ENCODE results near the gene NTN1.
"Not testable (repeated sequence)": the region's sequence is repeated elsewhere in the genome, so short reads cannot be mapped to it uniquely, and the experiment has no call there.

Gene NTN1

DNA sequence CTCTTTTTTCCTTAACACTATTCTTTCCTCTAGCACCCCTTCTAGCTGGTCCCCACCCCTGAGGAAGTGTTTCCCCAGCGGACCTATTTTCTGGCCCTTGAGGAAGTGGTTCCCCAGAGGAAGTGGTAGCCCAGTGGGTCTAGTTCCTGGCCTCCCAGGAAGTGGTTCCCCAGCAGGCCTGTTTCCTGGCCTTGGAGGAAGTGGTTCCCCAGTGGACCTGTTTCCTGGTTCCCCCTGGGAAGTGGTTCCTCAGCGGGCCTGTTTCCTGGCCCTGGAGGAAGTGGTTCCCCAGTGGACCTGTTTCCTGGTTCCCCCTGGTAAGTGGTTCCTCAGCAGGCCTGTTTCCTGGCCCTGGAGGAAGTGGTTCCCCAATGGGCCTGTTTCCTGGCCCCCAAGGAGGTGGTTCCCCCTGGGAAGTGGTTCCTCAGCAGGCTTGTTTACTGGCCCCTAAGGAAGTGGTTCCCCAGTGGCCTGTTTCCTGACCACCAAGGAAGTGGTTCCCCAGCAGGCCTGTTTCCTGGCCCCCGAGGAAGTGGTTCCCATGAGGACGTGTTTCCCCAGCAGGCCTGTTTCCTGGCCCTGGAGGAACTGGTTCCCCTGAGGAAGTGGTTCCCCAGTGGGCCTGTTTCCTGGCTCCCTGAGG, 58.3 kb downstream of the NTN1 start:
- DNase-seq (ENCODE audit: insufficient read length, low spot score) (no peak), FAIRE-seq (no peak)

DNA sequence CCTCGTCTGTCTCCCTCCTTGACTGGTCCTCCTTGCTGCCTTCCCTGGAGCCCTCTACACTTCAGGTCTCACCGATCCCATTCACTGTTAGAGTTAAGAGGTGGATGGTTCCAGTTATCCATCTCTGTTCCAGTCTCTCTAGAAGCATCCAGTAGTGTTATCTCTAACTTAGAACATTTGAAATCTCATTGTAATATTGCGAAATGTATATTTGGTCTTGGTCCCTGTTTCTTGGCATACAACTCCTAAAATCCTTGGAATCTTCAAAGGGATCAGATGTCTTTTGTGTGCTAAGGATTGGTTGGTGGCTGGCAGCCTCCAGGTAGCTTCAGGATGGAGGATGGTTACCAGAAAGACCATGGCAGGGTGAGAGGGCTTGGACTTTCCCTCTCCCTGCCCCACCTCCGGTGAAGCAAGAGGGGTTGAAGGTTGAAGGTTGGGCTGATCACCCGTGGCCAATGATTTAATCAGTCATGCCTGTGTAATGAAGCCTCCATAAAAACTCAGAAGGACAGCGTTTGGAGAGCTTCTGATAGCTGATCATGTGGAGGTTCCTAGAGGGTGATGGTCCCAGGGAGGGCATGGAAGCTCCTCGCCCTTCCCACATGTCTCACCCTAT, 59.1 kb downstream of the NTN1 start:
- no peak for DNase-seq (ENCODE audit: insufficient read length, low spot score)
- FAIRE-seq: no peak

DNA sequence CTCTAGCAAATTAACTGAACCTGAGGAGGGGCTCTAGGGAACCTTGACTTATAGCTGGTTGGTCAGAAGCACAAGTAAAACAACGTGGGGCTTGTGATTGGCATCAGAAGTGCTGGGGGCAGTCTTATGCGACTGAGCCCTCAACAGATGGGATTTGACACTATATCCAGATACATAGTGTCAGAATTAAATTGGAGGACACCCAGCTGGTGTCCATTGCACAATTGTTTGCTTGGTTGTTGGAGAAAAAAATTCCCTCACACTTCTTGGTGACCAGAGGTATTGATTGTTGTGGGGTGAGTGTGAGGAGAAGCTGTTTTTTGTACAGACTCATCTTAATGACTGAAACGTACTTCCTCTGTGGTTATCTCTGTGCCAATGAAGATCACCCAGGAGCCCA, 59.7 kb downstream of the NTN1 start:
- DNase-seq (ENCODE audit: insufficient read length, low spot score) (no peak), FAIRE-seq (no peak)

DNA sequence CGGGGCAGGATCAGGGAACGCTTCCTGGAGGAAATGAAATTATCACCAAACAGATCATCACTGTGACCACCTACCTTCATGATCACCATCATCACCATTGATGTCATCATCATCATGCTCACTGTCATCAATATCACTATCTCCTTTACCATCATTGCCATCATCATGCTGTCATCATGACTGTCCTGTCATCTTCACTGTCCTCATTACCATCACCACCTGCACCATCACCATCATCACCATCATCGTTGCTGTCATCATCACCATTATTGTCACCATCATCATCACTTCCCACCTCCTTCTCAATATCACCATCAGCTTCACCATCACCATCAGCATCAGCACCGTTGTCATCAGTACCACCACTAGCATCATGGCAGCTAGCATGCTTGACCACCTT, 65.3 kb downstream of the NTN1 start:
- FAIRE-seq: no peak
- DNase-seq (ENCODE audit: insufficient read length, low spot score): no peak

DNA sequence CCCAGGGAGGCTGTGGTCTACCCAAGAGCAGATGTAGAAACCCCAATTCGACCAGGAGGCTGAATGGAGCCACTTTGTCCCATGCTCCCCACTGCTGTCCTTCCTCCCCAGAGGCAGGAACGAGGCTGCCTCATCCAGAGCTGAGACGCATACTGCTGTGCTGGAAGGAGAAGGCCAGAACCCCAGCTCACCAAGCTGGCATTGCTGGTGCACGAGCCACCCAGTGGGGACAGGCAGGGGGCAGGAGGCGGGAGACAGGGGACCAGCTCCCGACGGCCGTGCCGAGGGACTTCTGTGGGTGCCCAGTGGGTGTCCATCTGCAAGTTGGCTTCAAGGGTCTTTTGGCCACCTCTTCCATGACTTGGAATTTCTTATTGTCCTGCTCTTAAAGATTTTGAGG, 66.6 kb downstream of the NTN1 start:
- no peak for DNase-seq (ENCODE audit: insufficient read length, low spot score)
- no peak for FAIRE-seq

DNA sequence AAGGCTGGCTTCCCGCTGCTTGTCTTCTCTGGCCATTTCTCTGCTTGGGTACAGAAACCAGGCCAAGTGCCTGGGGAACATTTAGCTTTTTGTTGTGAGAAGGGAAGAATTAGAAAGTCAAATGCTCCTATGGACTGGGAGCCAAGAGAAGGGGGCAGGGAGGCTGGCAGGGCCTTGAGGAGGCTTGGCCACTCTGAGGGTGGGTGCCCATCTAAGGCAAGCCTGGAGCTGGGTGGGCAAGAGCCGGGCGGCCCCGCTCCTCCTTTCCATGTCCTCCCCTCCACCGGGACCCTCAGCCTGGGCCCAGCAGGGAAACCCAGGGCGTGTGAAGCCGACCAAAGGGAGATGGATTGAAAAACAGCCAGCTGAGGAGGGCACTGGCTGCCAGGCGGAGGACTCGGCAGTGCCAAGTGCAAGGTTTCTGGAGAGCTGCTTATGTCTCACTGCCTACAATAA, 69.4 kb downstream of the NTN1 start:
- FAIRE-seq: no peak
- DNase-seq (ENCODE audit: insufficient read length, low spot score): no peak

DNA sequence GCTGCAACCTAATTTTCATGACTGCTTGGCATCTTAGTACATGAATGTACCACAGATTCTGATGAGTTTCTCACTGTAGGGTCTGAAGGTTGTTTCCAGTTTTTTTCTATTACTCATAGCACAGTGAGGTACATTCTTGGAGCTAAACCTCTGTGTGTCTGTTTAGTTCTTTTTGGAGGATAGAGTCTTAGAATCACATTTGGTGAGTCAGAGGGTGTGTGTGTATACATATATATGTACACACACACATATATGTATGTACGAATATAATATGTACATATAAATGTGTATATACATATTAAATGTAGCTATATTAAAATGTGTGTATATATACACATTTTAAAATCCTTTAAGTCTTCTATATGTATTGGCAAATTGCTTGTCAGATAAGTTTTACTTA, 72.9 kb downstream of the NTN1 start:
- FAIRE-seq (no peak), DNase-seq (ENCODE audit: insufficient read length, low spot score) (no peak)

DNA sequence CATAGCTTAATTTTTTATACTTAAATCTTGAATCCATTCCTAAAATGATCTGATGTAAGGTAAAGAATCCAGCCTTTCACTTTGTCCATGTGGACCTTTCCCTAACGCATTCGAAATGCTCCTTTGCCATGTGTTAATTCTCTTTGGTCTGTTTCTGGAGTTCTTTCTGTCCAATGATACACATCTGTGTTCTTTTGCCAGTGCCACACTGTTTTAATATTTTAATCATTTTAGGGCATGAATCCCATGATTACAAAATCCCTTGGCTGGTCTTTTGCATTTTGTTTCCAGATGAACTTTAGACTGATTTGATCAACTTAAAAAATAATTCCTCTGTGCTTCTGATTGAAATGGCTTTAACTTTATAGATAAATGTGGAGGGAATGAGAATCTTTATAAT, 74.1 kb downstream of the NTN1 start:
- FAIRE-seq (no peak), DNase-seq (ENCODE audit: insufficient read length, low spot score) (no peak)

DNA sequence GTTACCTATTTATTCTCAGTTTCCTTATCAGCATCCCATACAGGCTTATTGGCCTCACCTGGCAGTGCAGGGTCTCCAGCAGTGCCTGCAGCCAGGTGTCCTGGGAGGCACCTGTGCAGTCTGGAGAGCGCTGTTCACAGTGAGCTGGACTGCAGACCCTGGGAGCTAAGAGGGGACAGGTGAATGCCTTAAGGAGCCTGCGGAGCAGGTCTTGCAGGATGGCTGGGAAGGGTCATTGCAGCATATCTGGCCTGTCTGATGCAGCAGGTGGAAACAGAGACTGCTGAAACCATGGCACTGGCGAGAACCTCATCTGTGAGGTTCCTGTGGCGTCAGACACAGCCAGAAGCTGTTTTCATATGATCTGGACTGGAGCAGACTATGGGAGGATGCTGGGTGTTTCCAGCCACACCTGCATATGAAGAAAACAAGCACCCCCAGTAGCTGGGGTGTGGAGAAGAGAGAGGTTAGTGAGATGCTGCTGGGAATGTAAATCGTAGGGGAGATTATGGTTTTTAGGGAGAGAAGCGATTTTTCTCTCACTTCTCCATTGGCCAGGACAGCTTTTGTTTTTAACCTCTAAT, 77.0 kb downstream of the NTN1 start:
- FAIRE-seq (no peak), DNase-seq (ENCODE audit: insufficient read length, low spot score) (no peak)

DNA sequence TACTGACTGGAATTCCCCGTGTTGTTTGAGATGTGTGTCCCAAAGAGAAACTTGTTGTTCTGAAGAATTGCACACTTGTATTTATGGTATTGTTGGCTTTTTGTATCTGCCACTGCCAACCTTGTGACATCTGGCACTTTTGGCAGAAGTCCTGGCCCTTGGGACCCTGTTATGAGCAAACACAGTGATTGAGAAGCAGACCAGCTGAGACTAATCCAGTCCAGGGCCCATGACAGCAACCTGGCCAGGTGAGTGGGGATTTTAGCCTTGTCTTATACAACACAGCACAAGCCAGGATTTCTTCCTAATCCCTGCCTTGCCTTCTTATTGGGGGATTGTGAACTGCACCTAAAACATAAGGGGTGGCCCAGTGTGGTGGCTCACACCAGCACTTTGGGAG, 80.0 kb downstream of the NTN1 start:
- no peak for FAIRE-seq

DNA sequence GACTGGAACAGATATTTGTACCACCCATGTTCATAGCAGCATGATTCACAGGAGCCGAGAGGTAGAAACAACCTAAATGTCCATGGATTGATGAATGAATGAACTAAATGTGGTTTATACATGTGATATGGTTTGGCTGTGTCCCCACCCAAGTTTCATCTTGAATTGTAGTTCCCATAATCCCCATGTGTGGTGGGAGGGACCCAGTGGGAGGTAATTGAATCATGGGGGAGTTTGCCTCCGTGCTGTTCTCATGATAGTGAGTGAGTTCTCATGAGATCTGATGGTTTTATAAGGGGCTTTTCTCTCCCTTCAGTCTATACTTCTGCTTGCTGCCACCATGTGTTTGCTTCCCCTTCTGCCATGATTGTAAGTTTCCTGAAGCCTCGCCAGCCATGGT, 81.9 kb downstream of the NTN1 start:
- not testable (repeated sequence) for DNase-seq (ENCODE audit: insufficient read length, low spot score); FAIRE-seq

More for the DNA sequence above, 80.0 kb downstream of the NTN1 start:
- no peak for DNase-seq (ENCODE audit: insufficient read length, low spot score)

DNA sequence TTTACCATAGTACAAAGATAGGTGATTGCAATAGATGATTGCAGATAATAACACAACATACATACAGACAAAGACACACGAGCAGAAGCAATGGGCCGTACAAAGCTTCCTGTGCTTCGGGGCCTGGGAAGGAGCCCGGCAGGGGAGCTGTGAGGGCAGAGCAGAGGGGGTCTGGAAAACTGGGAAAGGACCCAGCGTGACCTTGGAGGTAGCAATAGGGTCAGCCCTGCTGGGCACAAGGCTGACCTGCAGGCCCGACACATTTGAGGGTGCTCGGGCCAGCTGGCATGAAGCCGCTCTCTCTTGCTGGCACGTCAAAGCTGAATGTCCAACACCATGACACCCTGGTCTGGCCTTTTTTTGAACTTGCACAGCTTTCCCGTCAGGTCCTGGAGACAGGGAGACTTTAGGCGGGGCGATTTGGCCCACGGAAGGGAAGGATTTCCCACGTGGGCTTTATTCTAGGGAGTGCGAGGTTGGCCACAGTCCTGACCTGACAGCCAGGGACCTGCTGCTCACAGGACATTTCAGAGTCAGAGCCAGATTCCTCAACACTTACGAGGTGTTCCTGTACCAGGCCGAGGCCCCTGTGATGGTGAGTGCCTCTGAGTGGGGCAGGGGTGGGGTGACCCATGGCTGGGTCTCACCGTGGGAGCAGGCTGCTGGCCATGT, 83.2 kb downstream of the NTN1 start:
- DNase-seq (ENCODE audit: insufficient read length, low spot score): no peak
- no peak for FAIRE-seq

DNA sequence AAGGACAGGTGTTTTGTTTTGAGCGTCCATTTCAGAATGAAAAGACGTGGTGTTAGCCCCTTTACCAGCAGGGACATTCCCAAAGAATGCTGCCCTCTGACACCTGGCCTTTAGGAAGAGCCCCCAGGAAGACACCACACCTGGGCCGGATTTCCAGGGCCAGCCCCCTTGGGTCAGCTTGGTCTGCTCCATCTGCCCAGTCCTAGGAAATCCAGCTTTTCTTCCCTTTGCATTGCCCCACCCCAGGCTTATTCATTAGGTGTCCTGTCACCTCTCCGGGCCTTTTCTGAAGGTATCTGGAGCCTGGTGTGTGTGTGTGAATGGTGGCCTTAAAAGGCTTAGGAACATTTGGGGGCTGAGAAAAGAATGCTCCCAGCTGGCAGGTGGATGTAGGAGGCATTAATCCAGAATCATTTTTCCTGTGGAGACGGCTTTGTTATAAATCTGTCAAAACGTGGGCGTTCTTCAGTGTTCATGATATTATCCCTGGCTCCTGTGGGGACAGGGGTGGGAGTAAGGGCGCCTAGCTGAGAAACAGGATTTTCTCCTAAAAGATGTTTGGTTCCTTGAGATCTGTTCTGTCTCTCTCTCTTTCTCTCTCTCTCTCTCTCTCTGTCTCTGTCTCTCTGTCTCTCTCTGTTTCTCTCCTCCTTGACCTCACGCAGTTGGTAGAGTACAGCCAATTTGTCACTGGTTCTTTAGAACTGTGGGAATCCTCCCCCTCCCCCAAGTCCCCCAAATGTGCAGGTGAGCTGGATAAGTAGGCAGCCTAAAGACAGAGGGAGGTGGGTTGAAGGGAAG, 84.0 kb downstream of the NTN1 start:
- no peak for FAIRE-seq
- DNase-seq (ENCODE audit: insufficient read length, low spot score): no peak

DNA sequence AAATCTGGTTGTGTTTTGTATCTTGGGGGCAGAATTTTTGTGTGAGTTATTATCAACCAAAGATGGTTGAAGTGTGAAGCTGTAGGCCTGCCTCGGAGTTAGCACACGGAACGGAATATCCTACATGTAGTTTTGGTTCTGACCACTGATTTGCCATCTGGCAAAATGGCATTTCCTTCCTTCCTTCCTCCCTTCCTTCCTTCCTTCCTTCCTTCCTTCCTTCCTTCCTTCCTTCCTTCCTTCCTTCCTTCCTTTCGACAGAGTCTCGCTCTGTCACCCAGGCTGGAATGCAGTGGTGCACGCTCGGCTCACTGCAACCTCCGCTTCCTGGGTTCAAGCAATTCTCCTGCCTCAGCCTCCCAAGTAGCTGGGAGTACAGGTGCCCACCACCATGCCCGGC, 85.0 kb downstream of the NTN1 start:
- FAIRE-seq; DNase-seq (ENCODE audit: insufficient read length, low spot score): not testable (repeated sequence)

DNA sequence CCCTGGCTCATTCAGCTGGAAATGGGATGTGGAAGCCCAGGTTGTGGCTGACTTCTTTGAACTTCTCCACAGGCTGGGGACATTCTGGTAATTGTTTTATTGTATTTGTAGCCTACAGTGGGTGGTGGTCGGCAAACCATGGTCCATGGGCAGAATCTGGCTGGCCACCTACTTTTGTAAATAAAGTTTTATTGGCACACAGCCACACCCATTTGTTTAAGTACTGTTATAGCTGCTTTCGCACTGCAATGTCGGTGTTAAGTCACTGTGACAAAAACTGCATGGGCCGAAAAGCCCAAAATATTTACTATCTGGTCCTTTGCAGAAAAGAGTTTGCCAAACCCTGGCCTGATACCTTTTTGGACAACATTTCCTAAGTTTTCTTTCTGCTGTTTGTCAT, 86.2 kb downstream of the NTN1 start:
- DNase-seq (ENCODE audit: insufficient read length, low spot score) (no peak), FAIRE-seq (no peak)

DNA sequence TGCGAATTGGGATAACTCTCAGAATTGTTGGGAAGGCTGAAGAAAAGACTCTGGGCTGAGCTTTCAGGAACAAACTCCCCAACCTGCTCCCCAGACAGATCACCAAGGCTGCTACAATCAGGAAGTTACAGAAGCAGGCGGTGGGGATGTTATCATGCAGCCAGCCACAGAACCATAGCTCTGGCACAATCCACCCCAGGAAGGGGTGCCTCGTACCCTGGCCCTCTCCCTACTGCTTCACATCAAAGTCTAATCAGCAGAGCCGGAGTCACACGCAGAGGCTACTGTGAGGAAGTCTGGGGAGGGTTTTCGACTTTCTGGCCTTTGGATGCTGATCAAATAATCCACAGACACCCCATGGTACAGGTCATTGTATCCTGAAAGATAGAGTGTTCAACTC, 86.8 kb downstream of the NTN1 start:
- DNase-seq (ENCODE audit: insufficient read length, low spot score) (no peak), FAIRE-seq (no peak)

DNA sequence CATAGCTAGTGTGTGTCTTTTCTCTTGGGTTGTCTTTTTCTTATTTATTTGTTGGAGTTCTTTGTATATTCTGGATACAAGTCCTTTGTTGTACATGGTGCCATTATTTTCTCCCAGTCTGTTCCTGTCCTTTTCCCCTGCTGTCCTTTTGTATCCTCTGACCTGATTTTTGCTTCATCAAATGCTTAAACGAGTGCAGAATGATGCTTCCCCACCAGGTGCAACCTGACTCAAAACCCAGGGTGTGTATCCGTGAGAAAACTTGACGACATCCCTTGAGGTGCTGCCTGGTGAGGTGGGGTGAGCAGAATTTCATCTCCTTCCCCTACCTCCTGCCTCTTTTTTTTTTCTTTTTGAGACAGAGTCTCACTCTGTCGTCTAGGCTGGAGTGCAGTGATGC, 88.6 kb downstream of the NTN1 start:
- FAIRE-seq: no peak
- no peak for DNase-seq (ENCODE audit: insufficient read length, low spot score)

DNA sequence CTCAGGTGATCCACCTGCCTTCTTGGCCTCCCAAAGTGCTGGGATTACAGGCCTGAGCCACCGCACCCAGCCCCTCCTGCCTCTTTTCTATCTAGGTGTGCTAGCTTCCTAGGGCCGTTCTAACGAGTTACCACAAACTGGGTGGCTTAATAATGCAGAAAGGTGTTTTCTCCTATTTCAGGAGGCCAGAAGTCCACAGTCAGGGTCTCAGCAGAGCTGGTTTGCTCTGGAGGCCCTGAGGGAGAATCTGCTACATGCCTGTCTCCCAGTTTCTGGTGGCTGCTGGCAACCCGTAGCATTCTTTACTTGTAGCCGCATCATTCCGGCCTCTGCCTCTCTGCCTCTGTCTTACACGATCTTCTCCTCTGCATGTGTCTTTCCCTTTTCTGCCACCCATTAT, 89.2 kb downstream of the NTN1 start:
- FAIRE-seq: no peak

DNA sequence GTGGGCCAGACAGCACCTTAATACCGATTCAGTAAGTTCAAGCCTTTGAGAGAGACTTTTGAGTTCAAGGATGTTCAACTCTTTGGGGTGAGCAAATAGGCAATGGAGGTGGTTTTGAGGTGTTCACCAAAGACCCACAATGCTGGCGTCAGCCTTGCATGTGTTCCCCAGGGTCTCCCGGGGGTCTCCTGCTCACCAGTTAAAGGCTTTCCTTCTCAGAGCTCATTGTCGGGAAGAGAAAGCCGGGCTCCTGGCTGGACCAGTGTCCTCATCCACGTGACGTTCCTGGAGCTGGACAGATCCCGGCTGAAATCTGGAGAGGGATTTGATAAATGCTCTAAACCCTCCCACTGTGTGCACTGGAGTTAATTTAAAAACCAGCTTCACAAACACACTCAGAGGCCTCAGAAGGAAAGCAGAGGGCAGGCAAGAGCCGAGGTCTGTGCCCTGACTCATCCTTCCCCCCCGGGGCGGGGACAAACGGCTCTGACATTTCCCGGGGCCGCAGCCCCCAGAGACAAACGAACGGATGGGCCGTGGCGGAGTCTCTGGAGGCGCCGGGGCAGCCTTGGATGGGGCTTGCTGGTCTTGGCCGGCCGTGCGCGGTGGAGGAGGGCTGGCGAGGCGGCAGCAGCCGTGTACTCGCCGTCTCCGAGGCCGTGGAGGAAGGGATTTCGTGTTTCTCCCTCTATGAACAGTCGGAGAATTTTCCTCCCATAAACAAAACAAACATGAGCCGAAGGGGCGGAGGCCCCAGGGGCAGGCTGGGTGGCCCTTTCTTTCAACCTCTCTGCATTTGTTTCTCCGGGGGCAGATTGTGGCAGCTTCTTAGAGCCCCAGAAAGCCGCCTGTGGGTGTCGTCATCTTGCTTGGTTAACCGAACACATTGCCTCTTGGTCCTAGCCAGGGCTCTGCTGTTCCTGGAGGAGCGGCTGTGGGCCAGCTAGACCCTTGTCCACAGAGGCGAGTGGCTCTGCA, 94.2 kb downstream of the NTN1 start:
- no peak for FAIRE-seq
- DNase-seq (ENCODE audit: insufficient read length, low spot score): no peak

More for the DNA sequence above, 89.2 kb downstream of the NTN1 start:
- DNase-seq (ENCODE audit: insufficient read length, low spot score): no peak

DNA sequence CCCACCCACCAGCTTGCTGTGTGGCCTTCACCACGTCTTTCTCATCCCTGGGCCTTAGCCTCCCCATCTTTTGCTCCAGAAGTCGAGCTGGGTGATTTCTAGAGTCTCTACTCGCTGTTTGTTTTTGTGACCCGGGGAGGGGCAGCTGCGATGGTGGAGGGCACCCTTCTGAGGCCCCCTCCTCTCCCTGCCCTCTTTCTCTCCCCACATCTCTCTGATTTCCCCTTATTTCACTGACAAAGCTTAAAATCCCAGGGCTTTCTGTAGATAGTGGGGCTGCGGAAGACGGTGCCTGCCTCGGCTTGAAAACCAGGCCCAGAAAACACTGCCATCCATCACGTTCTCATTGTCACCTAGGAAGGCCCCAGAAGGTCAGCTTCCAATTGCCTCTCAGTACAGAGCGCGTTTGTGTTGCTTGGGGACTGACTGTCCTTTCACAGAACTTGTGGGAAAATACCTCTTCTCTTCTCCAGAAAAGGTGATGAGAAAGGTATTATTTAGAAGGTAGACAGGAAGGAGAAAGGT, 95.1 kb downstream of the NTN1 start:
- no peak for FAIRE-seq
- no peak for DNase-seq (ENCODE audit: insufficient read length, low spot score)
